ENCODE data around the gene EFHB.
"Not testable (repeated sequence)": the region's sequence is repeated elsewhere in the genome, so short reads cannot be mapped to it uniquely, and the experiment has no call there.

Gene EFHB, protein sequence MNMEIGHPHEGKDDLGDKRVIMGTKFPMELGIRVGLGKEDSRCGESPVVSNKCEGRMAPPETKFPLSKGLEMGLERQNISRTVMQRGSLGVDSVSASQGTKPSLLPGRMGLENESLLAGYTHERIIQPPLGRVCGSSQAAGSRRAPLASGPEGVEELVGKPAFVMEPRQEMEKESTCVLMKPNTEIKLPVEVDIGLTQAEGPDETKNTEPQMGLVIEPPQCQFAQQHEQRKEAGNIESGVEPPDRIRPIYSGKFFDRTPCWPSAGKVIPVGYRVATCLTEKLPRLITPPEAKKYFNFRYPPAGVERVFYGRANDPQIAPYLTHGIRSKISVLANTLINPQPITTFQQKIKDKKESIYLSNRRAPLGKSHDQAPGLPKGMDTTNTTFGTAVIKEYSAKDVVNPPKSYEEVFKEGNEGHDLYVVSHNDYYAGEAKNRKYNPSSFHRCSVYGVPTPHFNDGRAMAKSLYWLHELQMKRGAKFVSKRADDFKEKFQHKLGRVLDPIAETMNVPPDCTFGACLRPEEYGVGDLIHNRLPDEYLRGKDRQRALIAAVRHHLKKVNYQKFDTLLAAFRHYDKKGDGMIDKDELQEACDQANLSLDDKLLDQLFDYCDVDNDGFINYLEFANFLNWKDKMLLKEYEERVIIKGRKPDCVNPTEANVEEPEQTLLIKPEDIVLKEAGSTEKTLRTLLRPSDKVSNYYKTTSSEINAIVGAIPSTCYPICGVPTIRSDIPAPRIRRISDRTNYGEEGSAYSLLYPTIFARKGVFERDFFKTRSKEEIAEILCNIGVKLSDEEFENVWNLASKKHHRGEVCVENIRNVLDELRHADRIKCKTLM

DNA sequence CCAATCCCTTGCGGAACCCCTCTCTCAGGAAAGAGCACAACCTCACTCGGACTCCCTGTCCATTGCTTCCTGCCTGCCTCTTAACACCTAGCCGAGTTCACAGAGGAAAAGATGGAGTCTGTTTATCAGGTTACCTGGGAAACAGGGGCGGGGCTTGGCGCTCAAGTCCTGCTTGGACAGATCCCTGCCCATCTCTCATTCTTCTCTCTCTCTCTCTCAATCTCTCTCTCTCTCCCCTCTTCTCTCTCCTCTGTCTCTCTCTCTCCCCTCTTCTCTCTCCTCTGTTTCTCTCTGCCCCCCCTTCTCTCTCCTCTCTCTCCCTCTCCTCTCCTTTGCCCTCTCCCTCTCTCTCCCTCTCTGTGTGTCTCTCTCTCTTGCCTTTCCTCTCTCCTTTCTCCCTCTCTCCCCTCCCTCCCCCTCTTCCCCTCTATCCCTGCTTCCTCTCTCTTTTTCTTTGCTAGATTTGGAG, at the start of gene EFHB:
Gene EFHB (minus strand): TSS at position 120 of the 469 bp plus-strand sequence. CDS start 199 bp downstream, outside the sequence.
- DNase-seq (ENCODE audit: low read depth in 3 of 3): no peak

DNA sequence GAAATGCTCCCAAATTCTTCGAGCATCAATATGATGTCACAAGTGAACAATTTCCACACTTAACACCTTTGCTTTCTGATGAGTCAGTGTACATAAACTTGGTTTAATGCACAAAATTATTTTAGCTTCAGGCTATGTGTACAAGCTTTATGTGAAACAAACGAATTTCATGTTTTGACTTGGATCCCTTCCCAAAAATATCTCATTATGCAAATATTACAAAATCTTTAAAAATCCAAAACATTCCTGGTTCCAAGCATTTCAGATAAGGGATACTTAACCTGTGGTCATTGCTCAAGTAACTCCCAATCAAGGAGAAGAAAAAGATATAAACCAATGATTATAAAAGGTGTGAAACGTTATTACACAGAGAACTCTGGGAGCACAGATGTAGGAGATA, 38.0 kb upstream of the EFHB start:
- DNase-seq (ENCODE audit: low read depth in 3 of 3): no peak

DNA sequence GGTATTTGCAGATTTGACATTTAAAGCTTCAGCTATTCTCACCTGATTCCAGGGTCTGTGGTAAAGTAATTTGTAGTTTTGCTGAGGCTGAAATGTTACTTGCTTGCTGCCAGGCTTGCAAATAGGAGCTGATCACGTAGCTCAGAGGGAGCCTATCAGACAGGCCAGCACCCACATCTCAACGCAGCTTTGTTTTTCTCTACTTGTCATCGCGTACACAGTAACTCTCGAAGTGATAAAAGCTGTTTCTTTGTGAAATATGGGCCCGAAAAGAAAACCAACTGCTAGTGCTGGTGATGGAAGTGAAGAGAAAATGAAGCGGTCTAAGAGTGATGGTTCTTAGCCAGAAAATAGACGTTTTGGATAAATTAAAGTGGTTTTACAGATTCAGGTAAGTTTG, 36.3 kb upstream of the EFHB start:
- no peak for DNase-seq (ENCODE audit: low read depth in 3 of 3)

DNA sequence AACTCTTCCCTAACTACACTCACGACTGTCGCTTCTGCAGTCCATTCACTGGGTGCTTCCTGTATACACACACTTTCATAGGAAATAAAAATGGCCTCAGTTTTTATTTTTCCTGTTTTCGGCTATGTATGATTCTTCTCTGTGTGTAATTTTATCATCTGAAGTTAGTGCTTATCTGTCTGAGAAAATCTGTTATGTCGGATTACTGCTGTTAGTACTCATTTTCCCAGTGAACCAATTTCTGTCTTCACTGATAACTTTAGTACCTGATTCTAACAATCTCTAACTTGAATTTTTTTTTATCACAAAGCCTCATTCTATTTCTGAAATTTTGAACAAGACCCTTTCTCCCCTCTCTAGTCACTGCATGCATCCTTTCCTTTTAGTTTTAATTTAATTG, 33.8 kb upstream of the EFHB start:
- no peak for DNase-seq (ENCODE audit: low read depth in 3 of 3)

DNA sequence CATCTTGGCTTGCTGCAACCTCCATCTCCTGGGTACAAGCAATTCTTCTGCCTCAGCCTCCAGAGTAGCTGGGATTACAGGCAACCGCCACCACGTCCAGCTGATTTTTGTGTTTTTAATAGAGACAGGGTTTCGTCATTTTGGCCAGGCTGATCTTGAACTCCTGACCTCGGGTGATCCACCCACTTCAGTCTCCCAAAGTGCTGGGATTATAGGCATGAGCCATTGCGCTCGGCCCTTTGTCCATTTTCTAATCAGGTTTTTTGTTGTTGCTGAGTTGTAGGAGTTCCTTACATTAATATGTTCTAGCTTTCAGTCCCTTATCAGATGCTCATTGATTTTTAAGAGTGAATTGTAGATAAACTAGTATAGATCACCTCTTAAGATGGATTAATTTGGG, 33.2 kb upstream of the EFHB start:
- no peak for DNase-seq (ENCODE audit: low read depth in 3 of 3)

DNA sequence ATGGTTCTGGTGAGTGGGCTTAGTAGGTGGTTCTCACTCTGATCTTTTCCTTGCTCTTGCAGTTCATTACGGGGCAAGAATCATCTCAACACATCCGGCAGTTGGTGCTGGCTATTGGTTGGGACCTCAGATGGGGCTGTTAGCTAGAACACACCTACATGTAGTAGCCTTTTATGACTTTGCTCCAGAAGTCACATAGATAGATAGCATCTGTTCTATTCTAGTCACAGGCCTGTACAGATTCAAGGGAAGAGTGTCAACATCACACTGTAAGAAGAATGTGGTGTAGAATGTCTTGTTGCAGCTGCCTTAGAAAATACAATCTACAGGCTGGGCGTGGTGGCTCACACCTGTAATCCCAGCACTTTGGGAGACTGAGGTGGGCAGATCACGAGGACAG, 27.9 kb upstream of the EFHB start:
- no peak for DNase-seq (ENCODE audit: low read depth in 3 of 3)

DNA sequence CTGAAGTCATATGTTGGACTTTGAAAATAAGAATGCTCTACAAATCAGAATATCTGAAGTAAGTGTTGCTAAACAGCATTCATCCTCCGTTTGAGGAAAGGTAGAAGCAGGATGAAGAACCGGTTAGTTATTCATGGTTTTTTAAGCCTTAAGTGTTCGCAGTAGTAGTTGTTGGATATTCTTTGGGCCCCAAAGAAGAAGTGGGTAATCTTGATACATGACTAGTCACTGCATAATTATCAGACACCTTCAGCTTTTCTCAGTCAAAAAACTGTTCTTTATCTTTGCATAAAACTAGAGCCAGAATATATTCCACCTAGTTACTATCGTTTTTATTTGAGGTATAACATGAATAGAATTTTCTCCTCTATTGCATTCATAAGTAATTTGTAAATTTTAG, 26.7 kb upstream of the EFHB start:
- DNase-seq (ENCODE audit: low read depth in 3 of 3): no peak

DNA sequence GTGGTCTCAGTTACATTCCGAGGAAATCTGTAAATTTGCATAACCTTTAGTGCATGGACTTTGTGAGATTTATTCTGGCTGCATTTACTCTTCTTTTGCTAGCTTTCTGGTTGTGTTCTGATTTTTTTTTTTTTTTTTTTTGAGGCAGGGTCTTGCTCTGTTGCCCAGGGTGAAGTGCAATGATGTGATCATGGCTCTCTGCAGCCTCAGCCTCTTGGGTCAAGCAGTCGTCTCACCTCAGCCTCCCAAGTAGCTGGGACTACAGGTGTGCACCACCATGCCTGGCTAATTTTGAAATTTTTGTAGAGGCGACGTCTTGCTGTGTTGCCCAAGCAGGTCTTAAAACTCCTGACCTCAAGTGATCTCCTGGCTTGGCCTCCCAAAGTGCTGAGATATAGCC, 25.5 kb upstream of the EFHB start:
- DNase-seq (ENCODE audit: low read depth in 3 of 3): no peak

DNA sequence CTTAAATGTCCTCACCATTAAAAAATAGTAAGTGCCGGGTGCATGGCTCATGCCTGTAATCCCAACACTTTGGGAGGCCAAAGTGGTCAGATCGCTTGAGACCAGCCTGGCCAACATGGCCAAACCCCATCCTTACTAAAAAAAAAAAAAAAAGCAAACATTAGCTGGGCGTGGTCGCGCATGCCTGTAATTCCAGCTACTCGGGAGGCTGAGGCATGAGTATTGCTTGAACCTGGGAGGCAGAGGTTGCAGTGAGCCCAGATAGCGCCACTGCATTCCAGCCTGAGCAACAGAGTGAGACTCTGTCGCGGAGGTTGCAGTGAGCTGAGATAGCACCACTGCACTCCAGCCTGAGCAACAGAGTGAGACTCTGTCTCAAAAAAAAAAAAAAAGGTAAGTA, 23.3 kb upstream of the EFHB start:
- not testable (repeated sequence) for DNase-seq (ENCODE audit: low read depth in 3 of 3)

DNA sequence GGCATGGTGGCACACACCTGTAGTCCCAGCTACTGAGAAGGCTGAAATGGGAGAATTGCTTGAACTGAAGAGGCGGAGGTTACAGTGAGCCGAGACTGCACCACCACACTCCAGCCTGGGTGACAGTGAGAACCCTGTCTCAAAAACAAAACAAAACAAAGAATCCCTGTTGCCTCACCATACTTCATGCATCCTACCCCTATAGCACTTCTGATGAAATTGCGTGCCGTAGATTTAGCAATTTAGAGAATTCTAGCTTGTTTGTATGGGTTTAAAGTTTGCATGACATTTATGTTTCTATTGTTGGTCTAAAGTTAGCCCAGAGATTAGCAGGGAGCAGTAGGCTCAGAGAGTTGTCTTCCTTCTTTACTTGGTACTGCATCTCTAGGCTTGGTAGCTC, 20.7 kb upstream of the EFHB start:
- no peak for DNase-seq (ENCODE audit: low read depth in 3 of 3)

DNA sequence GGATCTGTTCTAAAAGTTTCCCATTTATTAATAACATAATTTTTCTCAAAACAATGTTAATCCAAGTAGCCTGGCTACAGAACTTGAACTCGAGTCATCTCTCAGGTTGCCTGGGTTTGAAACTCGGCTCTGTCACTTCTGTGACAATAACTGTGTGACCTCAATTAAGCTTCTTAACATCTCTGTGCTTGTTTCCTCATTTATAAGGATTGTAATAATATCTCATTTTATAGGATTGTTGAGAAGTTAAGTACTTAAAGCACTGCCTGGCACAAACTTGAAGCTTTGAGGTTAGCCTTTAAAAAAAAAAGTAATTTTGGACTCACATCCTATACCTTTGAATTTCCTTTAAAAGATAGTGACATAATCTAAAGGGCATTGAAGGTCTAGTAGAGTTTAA, 16.3 kb upstream of the EFHB start:
- no peak for DNase-seq (ENCODE audit: low read depth in 3 of 3)

DNA sequence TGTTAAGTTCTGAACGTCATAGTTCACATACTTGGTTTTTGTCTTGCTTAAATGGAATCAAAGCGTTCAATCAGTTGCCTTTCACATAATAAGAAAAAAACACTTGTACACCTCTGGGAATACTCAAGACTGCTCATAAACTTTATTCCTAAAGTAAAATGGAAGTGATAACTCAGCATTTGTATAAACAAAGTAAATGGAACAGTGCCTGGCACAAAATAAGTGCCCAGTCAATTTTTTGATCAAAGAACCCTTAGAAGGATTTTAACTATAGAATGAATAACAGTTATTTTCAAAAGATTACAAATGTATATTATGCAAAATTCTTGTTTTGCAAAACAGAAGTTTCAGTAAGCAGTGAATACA, 14.2 kb upstream of the EFHB start:
- no peak for DNase-seq (ENCODE audit: low read depth in 3 of 3)

DNA sequence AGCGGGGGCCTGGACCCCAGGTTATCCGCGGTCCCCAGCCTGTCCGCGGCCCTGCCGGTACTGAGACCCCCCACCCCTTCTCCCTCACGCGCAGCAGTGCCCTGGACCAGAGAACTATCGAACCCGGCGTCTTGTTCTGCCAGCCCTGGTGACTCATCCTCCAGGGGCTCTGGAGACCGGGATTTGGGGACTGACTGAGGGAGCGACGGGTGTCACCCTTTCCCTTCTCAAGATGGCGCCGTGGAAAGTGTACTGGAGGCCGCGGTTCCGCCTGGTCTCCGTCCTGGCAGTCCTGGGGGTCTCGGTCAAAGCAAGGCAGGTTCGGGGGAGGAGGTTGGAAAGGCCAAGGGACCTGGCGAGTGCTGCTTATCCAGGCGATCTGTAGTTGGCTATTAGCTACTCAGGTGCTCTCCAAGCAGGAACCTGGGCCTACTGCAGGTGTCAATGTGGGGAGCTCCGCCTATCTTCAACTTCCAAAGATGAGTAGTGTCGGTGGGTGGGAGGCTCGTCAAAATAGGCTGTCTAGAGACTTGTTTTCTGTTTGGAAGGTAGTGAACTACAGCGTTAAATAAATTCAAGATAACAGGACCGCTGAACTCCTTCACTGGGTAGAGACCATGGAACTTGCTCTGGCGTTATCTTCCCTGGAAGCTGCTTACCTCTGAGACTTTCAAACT, 13.7 kb upstream of the EFHB start:
- DNase-seq (ENCODE audit: low read depth in 3 of 3): peak; percentile 15 to 34 (median 18)

DNA sequence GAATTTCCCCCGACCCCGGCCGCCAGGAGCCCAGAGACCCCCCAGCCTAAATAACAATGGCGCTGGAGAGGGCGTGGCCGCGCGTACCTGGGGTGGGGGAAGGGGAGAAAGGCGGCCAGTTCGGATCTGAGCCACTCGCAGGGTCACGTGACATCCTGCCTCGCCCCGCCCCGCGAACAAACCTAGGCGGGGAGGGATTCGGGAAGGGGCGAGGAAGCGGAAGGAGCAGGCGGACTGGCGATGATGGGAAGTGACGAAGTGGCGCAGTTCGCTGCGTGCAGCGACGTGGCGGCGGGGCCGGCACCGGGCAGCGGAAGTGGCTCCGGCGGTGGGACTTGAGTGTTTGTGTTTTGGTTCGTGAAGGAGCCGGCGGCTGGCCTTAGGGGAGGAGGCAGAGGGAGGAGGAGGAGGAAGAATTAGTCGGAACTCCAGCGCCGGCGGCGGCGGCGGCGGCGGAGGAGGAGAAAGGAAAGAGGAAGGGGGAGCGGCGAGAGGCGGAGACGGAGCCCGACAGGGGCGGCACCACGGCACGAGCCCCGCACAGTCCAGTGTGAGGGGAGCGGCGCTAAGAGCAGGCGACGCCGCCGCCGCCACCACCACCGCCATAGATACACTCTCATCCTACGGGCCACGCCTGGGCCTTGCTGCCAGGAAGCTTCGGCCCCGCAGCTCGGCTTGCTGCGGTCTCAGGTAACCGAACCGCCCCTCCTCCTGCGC, 13.0 kb upstream of the EFHB start, which contains the start of gene RAB5A:
Gene RAB5A (plus strand): TSS at position 266 of the 717 bp plus-strand sequence. CDS start 3,802 bp downstream, outside the sequence.
- DNase-seq (ENCODE audit: low read depth in 3 of 3): peak; percentile 94 to 97 (median 96)

DNA sequence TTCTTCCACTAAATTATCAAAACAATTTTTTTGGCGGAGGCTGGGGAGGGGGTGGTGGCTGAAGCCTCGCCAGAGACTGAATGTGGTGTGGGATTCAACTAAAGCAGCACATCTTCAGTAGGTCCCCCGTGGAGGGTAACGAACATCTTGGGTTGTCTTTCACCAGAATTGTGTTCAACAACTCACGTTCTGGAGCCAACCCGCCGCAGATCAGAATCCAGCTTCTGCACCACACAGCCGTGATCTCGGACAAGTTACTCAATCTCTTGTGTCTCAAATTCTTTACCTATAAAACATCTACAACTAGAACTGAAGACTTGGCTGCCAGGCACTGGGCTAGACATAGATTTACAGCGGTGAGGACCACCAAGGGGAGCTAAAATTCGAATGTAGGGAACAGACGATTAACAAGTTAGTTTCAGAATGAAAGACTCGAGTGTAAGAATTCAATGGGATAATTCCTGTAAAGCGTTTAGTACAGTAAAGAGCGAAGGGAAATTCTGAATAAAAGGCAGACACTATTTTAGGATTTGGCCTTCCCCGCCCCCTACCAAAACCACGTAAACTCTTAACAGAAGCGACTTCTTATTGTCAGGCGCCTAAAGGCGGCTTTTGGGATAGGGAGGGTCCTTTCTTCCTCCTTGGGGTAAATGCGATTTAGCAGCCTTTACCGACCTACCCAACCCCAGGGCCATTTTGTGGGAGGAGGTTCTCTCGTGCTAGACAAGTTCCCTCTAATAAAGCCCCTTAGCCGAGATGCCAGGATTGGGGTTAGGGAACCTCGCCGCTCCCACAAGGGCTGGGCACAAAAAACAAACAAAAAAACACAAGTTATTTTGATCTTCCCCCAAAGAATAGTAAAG, 12.2 kb upstream of the EFHB start:
- no peak for DNase-seq (ENCODE audit: low read depth in 3 of 3)

DNA sequence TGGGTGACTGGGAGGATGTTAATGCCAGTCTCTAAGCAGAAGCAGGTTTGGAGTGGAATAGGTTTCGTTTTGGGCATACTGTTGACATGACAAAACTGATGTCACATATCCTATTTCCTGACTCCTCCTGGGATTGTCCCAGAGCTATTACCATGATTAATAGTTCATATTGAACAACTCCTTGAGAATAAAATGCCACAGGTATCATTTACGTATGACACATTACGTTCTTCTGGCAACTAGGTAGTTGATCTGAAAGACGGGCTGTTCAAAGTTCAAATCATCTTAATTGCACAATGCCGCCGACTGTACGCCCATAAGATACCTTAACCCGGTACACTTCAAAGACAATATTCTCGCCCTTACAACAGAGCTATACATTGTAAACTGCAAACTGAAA, 11.5 kb upstream of the EFHB start:
- no peak for DNase-seq (ENCODE audit: low read depth in 3 of 3)

DNA sequence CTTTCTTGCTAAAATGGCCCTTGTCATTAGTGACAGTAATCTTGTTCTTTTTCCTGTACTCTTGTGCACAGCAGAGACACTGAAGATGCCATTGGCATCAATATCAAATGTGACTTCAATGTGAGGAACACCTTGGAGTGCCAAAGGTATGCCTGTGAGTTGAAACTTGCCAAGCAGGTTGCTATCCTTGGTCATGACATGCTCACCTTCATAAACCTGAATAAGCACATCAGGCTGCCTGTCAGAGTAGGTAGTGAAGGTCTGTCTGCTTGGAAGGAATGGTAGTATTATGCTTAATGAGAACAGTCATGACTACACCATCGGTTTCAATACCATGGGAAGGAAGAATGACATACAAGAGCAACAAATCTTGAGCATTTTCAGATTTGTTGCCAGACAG, 6.6 kb upstream of the EFHB start:
- no peak for DNase-seq (ENCODE audit: low read depth in 3 of 3)

DNA sequence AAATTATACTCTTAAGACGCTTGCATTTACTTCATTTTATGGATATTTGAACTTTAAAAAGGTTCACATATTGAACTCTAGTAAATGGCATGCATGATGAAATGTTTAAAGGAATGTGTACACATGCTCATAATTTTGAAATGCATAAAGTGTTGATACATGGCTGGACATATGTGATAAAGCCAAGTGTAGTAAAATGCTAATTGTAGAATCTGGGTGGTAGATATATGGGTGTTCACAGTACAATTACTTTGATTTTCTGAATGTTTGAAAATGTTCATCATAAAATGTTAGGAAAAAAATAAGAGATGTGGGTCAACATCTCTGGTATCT, 4.2 kb upstream of the EFHB start:
- no peak for DNase-seq (ENCODE audit: low read depth in 3 of 3)

DNA sequence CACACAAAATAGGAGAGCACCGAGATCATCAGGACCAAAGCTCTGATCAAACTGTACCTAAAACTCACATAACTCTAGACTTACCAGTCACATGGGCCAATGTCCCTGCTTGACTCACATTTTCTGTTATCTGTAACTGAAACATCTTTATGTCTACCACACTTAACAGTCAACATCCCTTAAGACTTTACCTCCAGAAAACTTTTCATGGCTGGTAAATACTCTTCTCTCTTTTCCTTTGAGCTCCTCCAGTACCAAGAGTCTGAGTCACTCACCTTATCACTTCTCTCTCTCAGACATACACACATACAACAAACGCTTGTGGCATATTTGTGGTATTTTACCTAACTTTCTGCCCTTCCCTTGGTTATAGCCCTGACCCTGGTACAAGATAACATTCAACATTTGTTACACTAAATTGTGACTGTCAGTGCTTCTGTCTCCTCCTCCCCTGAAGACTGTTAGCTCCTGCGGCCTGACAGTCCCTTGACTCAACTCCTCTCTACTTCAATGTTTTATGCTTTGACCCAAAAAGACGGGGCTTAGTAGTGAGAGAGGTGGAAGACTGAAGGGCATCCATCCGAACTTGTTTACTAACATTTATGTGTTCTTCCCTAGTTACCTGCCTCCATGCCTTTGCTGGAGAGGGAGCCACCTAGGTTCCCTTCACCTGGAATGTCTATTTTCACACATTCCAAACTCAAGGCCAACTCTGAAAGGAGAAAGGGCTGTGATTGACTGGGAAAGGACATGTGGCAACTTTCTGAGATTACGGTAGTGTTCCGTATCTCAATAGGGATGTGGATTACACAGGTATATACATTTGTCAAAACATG, 3.7 kb upstream of the EFHB start:
- DNase-seq (ENCODE audit: low read depth in 3 of 3): no peak

DNA sequence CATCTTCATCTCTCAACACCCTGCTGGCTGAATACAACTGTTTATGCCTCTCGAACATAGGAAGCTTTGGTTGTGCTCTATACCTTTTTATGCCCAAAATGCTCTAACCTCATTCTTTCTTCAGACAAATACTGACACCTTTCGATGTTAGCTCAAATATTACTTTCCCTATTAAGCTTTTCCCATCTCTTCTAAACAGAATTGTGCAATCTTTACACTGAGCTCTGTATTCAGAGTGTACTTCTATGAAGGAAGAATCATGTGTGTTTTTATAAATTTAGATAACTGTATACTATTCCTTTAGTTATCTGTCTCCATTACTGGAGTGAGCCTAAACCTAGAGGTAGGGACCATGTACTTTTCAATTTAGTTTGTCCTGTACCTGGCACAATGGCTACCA, 1.6 kb downstream of the EFHB start:
- no peak for DNase-seq (ENCODE audit: low read depth in 3 of 3)

Data from stimulated activated CD4-positive, alpha-beta T cell treated with anti-CD3 and anti-CD28 coated beads, TNF-alpha, amount 100 ng/mL, for 24 hours (primary cell).